Type B pancreatic cell (in vitro differentiated cells): ENCODE results near the gene BICD1. TPM values are rescaled to one million over a fixed set of nuclear protein-coding genes. Genes with fewer than 3 reads are reported as not detected.

Experiments used
- DNase-seq: peaks from one replicate; pipeline ENCODE4 v3.0.0; 2021; ENCODE audit warnings: mixed read lengths; ENCODE audit not compliant: unreplicated experiment; ENCODE audit errors: extremely low spot score
- H3K27ac Mint-ChIP-seq: 2 replicates; pipeline ENCODE4 v1.8.0; 2021; ENCODE audit warnings: mild to moderate bottlenecking, mixed read lengths
- H3K27me3 Mint-ChIP-seq: 2 replicates; pipeline ENCODE4 v1.8.0; 2021; ENCODE audit warnings: mixed read lengths
- H3K36me3 Mint-ChIP-seq: 2 replicates; pipeline ENCODE4 v1.8.0; 2021; ENCODE audit warnings: mixed read lengths
- H3K4me1 Mint-ChIP-seq: one replicate; pipeline ENCODE4 v1.8.0; 2021; ENCODE audit warnings: mixed read lengths; ENCODE audit not compliant: unreplicated experiment
- H3K4me3 Mint-ChIP-seq: 2 replicates; pipeline ENCODE4 v1.8.0; 2021; ENCODE audit warnings: mild to moderate bottlenecking, mixed read lengths
- H3K9me3 Mint-ChIP-seq: 2 replicates; pipeline ENCODE4 v1.8.0; 2021; ENCODE audit warnings: mixed read lengths
- total RNA-seq: library from RNA; stranded (reverse); gene quantifications from 2 replicates; pipeline ENCODE4 v1.2.1, GENCODE V29; 2021; ENCODE audit warnings: low replicate concordance
- TF ChIP-seq, protein P1 (sequence below): fragments of 200-600 bp; sonication (generic); conservative IDR thresholded peaks from 2 replicates; pipeline ENCODE4 v1.5.0; 2021; ENCODE audit warnings: antibody characterized with exemption, mild to moderate bottlenecking

BICD1 gene
- total RNA-seq, 1 donor from 2014 or later = 37.7 TPM

DNA sequence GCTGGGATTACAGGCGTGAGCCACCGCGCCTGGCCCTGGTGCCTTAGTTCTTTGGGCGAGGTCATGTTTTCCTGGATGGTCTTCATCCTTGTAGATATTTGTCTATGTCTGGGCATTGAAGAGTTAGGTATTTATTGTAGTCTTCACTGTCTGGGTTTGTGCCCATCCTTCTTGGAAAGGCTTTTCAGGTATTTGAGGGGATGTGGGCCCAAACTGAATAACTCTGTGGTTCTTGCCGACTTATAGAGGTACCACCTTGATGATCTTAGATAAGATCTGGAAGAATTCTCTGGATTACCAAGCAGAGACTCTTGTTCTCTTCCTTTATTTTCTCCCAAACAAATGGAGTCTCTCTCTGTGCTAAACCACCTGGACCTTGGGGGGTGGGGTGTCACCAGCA is 311.6 kb downstream of the BICD1 start:
- peaks cover 22% of the 10 kb centered on the region for H3K36me3 Mint-ChIP-seq
- H3K4me1 Mint-ChIP-seq = no peaks in the 10 kb centered on the region
- H3K4me3 Mint-ChIP-seq = no peak overlapping the region
- TF ChIP-seq, protein P1, sequence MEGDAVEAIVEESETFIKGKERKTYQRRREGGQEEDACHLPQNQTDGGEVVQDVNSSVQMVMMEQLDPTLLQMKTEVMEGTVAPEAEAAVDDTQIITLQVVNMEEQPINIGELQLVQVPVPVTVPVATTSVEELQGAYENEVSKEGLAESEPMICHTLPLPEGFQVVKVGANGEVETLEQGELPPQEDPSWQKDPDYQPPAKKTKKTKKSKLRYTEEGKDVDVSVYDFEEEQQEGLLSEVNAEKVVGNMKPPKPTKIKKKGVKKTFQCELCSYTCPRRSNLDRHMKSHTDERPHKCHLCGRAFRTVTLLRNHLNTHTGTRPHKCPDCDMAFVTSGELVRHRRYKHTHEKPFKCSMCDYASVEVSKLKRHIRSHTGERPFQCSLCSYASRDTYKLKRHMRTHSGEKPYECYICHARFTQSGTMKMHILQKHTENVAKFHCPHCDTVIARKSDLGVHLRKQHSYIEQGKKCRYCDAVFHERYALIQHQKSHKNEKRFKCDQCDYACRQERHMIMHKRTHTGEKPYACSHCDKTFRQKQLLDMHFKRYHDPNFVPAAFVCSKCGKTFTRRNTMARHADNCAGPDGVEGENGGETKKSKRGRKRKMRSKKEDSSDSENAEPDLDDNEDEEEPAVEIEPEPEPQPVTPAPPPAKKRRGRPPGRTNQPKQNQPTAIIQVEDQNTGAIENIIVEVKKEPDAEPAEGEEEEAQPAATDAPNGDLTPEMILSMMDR = no peak
- H3K27me3 Mint-ChIP-seq = no peaks in the 10 kb centered on the region
- H3K27ac Mint-ChIP-seq = no peak overlapping the region
- no peak for DNase-seq
- no peaks in the 10 kb centered on the region for H3K9me3 Mint-ChIP-seq

- Mint-ChIP-seq H3K36me3 (peaks cover 21% of the 10 kb centered on the region), H3K4me3 (no peak overlapping the region), H3K9me3 (no peaks in the 10 kb centered on the region), H3K27me3 (no peaks in the 10 kb centered on the region), H3K27ac (no peak overlapping the region), H3K4me1 (no peaks in the 10 kb centered on the region)
- no peak for DNase-seq
- TF ChIP-seq, protein P1 = no peak
Measured at GRCh38 chr12:32418903-32419519, 312.4 kb downstream of the BICD1 start.

DNA sequence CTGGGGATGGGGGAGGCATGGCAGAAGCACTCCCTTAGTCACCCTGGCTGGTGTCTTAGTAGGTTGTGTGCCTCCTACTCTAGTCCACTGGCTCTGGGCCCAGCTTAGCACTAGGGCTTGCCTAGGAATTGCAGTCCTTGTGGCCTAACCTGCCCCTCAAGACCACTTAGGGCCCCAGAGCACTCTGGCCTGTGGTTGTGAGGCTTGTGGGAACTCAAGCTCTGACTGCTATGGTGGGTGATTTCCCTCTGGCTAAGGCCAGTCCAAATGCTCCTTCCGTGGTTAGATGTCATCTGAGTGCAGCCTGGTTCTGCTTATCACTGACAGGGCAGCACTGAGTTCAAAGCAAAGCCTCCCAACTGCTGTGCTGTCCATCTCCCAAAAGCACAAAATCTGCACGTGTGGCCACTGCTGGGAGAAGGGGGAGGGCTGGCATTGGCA is 312.9 kb downstream of the BICD1 start:
- Mint-ChIP-seq H3K27me3 (no peaks in the 10 kb centered on the region), H3K36me3 (peaks cover 25% of the 10 kb centered on the region), H3K4me3 (no peak overlapping the region), H3K4me1 (no peaks in the 10 kb centered on the region), H3K9me3 (no peaks in the 10 kb centered on the region), H3K27ac (no peak overlapping the region)
- no peak for DNase-seq
- TF ChIP-seq, protein P1 = no peak

DNA sequence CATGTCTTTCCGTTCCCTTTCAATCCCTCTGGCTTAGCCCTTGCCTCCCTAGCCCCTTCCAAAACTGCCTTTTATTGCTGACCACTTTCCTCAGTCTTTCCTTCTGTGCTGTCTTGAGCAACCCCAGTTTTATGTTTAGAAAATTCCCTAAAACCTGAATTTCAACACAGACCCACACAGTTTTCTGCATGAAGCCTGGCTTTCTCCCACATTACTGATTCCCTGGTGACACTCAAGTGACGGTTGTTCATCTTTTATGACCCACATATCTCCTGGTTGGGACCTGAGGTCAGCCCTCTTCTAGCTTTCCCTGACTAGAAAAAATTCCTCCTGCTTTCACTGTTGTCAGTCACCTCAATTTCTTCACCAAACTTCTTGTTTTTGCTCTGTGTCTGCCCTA is 313.7 kb downstream of the BICD1 start:
- H3K4me1 Mint-ChIP-seq = no peaks in the 10 kb centered on the region
- TF ChIP-seq, protein P1 = no peak
- peaks cover 2% of the 10 kb centered on the region for H3K9me3 Mint-ChIP-seq
- H3K27ac Mint-ChIP-seq = no peak overlapping the region
- H3K36me3 Mint-ChIP-seq = peaks cover 26% of the 10 kb centered on the region
- DNase-seq = no peak
- no peaks in the 10 kb centered on the region for H3K27me3 Mint-ChIP-seq
- no peak overlapping the region for H3K4me3 Mint-ChIP-seq

DNA sequence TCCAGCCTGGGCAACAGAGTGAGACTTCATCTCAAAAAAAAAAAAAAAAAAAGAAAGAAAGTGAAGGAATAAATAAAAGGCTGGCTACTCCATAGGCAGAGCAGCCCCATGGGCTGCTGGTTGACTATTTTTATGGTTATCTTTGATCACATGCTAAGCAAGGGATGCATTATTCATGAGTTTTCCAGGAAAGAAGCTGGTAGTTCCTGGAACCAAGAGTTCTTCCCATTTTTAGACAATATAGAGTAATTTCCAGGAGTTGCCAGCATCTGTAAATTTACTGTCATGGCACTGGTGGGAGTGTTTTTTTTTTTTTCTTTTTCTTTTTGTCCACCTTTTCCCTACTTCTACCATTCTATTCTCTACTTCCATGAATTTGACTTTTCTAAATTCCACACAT is 316.9 kb downstream of the BICD1 start:
- Mint-ChIP-seq H3K27me3 (no peaks in the 10 kb centered on the region), H3K27ac (no peak overlapping the region), H3K4me1 (no peaks in the 10 kb centered on the region), H3K9me3 (peaks cover 6% of the 10 kb centered on the region), H3K4me3 (no peak overlapping the region), H3K36me3 (peaks cover 41% of the 10 kb centered on the region)
- TF ChIP-seq, protein P1 = no peak
- no peak for DNase-seq
